Sigmoid colon (tissue), 7 donors: Measurements from ENCODE around the gene PDE5A. TPM values are rescaled to one million over a fixed set of nuclear protein-coding genes. Genes with fewer than 3 reads are reported as not detected.

ENCODE experiments used
- DNase-seq: peaks from one replicate; pipeline ENCODE4 v3.0.0-alpha.2; 2019
- H3K27ac ChIP-seq, 4 donors: fragments of 200-600 bp; sonication (generic); one replicate each; pipeline ENCODE4 v1.5.1; 2016 to 2019; ENCODE audit warnings: mild to moderate bottlenecking in 1 of 4
- H3K27me3 ChIP-seq, 3 donors: fragments of 200-600 bp; sonication (generic); one replicate each; pipeline ENCODE4 v1.5.1; 2019; ENCODE audit warnings: mild to moderate bottlenecking in 1 of 3
- H3K36me3 ChIP-seq, 4 donors: fragments of 200-600 bp; sonication (generic); one replicate each; pipeline ENCODE4 v1.5.1; 2016 to 2019
- H3K4me1 ChIP-seq, 4 donors: fragments of 200-600 bp; sonication (generic); one replicate each; pipeline ENCODE4 v1.5.1; 2017 to 2019
- H3K4me3 ChIP-seq, 4 donors: fragments of 200-600 bp; sonication (generic); one replicate each; pipeline ENCODE4 v1.5.1; 2017 to 2019; ENCODE audit warnings: mild to moderate bottlenecking in 2 of 4, moderate library complexity in 1 of 4
- H3K9me3 ChIP-seq, 4 donors: fragments of 200-600 bp in 3 of 4; sonication (generic) in 3 of 4; one replicate each; pipeline versions ENCODE4 v1.5.1 to v1.6.1; 2013 to 2019
- CTCF ChIP-seq, 4 experiments: fragments of 450-650 bp in 3 of 4; fragments of 200-600 bp in 1 of 4; IDR thresholded peaks; one replicate each; pipeline ENCODE4 v1.5.1; 2016 to 2019; ENCODE audit warnings: antibody characterized with exemption in 4 of 4, mild to moderate bottlenecking in 3 of 4, moderate library complexity in 2 of 4
- EP300 ChIP-seq, 4 donors: sonication (generic); formaldehyde crosslinking; IDR thresholded peaks; one replicate each; pipeline ENCODE4 v1.6.1; 2017; ENCODE audit warnings: antibody characterized with exemption in 4 of 4
- POLR2A ChIP-seq, 2 donors: fragments of 450-650 bp; IDR thresholded peaks; one replicate each; pipeline ENCODE4 v1.6.1; 2016; ENCODE audit warnings: antibody characterized with exemption in 2 of 2, mild to moderate bottlenecking in 2 of 2, moderate library complexity in 2 of 2
- POLR2AphosphoS5 ChIP-seq, 4 donors: sonication (generic); formaldehyde crosslinking; IDR thresholded peaks; one replicate each; pipeline ENCODE4 v1.6.1; 2017; ENCODE audit warnings: antibody characterized with exemption in 4 of 4
- WGBS, 2 donors: extraction: QIAGEN DNeasy Blood & Tissue Kit; methylation state at CpG; one replicate each; pipeline ENCODE4 v1.1.7; 2013; 5-methylcytosine and 5-hydroxymethylcytosine counted together
- intact Hi-C: fragments of 100-400 bp; cut with DNase I; formaldehyde crosslinking; loops from one replicate; pipeline ENCODE4 v1.15.1; 2023
- polyA plus RNA-seq, 3 donors: library from polyadenylated mRNA; stranded (reverse); fragments of 200-250 nt; gene quantifications; one replicate each; pipeline ENCODE4 v1.2.3, GENCODE V29; 2013
- total RNA-seq, 4 donors: library from RNA; depleted of rRNA; stranded (reverse); fragments of >200 nt; gene quantifications; one replicate each; pipeline ENCODE4 v1.1.0, GENCODE V29; 2016
- donor health status: healthy with polysubstance abuse.
- donor health status: Bipolar disorder and iron deficiency.
- donor health status: healthy.

The PDE5A gene
- total and polyA plus RNA-seq, 7 donors = 5.5 to 209 (median 138) TPM

GRCh38 chr4:119536572-119537528 lies 91.8 kb downstream of the PDE5A start:
- intact Hi-C loops = no loop called here
- TF ChIP-seq POLR2AphosphoS5 (IDR thresholded peaks at IDR 0.05) = no peak
- Histone ChIP-seq H3K9me3 (peaks cover 0 to 5% (median 0%) of the 10 kb centered on the region in 4 donors), H3K27me3 (no peaks in the 10 kb centered on the region), H3K4me3 (no peak overlapping the region), H3K36me3 (peaks cover 4 to 78% (median 8%) of the 10 kb centered on the region in 4 donors), H3K27ac (peak overlapping the region in 3 of 4 donors; percentile 30 to 52 (median 46)), H3K4me1 (peaks cover 0 to 20% (median 15%) of the 10 kb centered on the region in 4 donors)
- DNase-seq = no peak
- WGBS, 2 donors = 74 to 86% methylated on average over 6 of the region's 6 CpGs

- WGBS, 2 donors = 88 to 96% methylated on average over 1 of the region's 1 CpG
- Histone ChIP-seq H3K9me3 (peaks cover 0 to 5% (median 0%) of the 10 kb centered on the region in 4 donors), H3K27ac (peak overlapping the region in 1 of 4 donors; percentile 11), H3K36me3 (peaks cover 0 to 61% (median 2%) of the 10 kb centered on the region in 4 donors), H3K4me3 (no peak overlapping the region), H3K27me3 (no peaks in the 10 kb centered on the region), H3K4me1 (peaks cover 0 to 22% (median 15%) of the 10 kb centered on the region in 4 donors)
- DNase-seq = no peak
- TF ChIP-seq POLR2AphosphoS5 (IDR thresholded peaks at IDR 0.05) (no peak), CTCF (IDR thresholded peaks at IDR 0.05) (no peak), EP300 (IDR thresholded peaks at IDR 0.05) (no peak), POLR2A (IDR thresholded peaks at IDR 0.05) (no peak)
- intact Hi-C loops = no loop called here
Measured at GRCh38 chr4:119532319-119532718, 96.3 kb downstream of the PDE5A start.

- Histone ChIP-seq H3K9me3 (peaks cover 0 to under 1% (median 0%) of the 10 kb centered on the region in 4 donors), H3K27me3 (no peaks in the 10 kb centered on the region), H3K4me3 (no peak overlapping the region), H3K36me3 (peaks cover 0 to 59% (median 4%) of the 10 kb centered on the region in 4 donors), H3K27ac (peak overlapping the region in 1 of 4 donors; percentile 27), H3K4me1 (peaks cover 0 to 39% (median 32%) of the 10 kb centered on the region in 4 donors)
- 94 to 98% methylated on average over 3 of the region's 3 CpGs for WGBS, 2 donors
- no peak for TF ChIP-seq POLR2AphosphoS5 (IDR thresholded peaks at IDR 0.05)
- no peak for TF ChIP-seq CTCF (IDR thresholded peaks at IDR 0.05)
- TF ChIP-seq EP300 (IDR thresholded peaks at IDR 0.05) = no peak
- no peak for TF ChIP-seq POLR2A (IDR thresholded peaks at IDR 0.05)
- DNase-seq = no peak
- intact Hi-C loops = no loop called here
Measured at GRCh38 chr4:119529788-119530187, 98.8 kb downstream of the PDE5A start.

- no peak overlapping the region for H3K4me3 ChIP-seq
- TF ChIP-seq CTCF (IDR thresholded peaks at IDR 0.05) (no peak), POLR2AphosphoS5 (IDR thresholded peaks at IDR 0.05) (no peak), POLR2A (IDR thresholded peaks at IDR 0.05) (no peak), EP300 (IDR thresholded peaks at IDR 0.05) (no peak)
- peak overlapping the region; percentile 60 to 76 (median 66) for H3K27ac ChIP-seq
- peaks cover 0 to 54% (median 3%) of the 10 kb centered on the region in 4 donors for H3K36me3 ChIP-seq
- H3K27me3 ChIP-seq = no peaks in the 10 kb centered on the region
- H3K9me3 ChIP-seq = no peaks in the 10 kb centered on the region
- peaks cover 0 to 63% (median 47%) of the 10 kb centered on the region in 4 donors for H3K4me1 ChIP-seq
- 73 to 91% methylated on average over 2 of the region's 2 CpGs for WGBS, 2 donors
- DNase-seq = no peak
- intact Hi-C loops = no loop called here
Measured at GRCh38 chr4:119526786-119527550, 101.6 kb downstream of the PDE5A start.
